ENCODE measurements around the gene AGBL1. TPM values are rescaled to one million over a fixed set of nuclear protein-coding genes. Genes with fewer than 3 reads are reported as not detected.

Gene AGBL1
- total and polyA plus RNA-seq, 4 donors, result 0.08 to 147 (median 4.7) TPM

DNA sequence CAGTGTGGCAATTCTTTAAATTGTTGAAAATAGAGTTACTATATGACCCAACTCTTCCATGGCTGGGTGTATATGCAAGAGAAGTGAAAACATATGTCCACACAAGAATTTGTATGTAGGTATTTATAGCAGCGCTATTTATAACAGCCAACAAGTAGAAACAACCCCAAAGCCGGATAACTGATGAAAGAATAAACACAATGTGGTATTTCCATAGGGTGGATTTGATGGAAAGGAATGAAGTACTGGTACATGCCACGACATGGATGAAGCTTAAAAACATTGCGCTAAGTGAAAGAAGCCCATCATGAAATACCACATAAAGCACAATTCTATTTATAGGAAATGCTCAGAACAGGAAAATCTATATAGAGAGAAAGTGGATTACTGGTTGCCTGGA, 554.5 kb downstream of the AGBL1 start:
- no peak for ATAC-seq (ENCODE audit: insufficient read depth, low FRiP score)
- DNase-seq, result no peak
- Histone ChIP-seq H3K4me1 (ENCODE audit: control insufficient read depth in 5 of 5, insufficient read depth in 5 of 5, low read length in 5 of 5) (peaks cover 0 to 2% (median 0%) of the 10 kb centered on the region in 5 donors), H3K9ac (ENCODE audit: insufficient read depth in 1 of 2, low read length in 2 of 2) (no peak overlapping the region), H3K4me3 (no peak overlapping the region), H3K9me3 (ENCODE audit: control insufficient read depth in 4 of 4, insufficient read depth in 3 of 4, low read length in 3 of 4) (no peaks in the 10 kb centered on the region), H3K27ac (ENCODE audit: low read depth in 1 of 2, low read length in 1 of 2) (no peak overlapping the region), H3K36me3 (ENCODE audit: control insufficient read depth in 4 of 4, insufficient read depth in 4 of 4, low read length in 4 of 4) (no peaks in the 10 kb centered on the region), H3K27me3 (ENCODE audit: control insufficient read depth in 3 of 3, insufficient read depth in 3 of 3, low read length in 2 of 3) (no peaks in the 10 kb centered on the region)
- 84 to 86% methylated on average over 4 of the region's 4 CpGs for WGBS, 2 donors
- TF ChIP-seq, protein P1, sequence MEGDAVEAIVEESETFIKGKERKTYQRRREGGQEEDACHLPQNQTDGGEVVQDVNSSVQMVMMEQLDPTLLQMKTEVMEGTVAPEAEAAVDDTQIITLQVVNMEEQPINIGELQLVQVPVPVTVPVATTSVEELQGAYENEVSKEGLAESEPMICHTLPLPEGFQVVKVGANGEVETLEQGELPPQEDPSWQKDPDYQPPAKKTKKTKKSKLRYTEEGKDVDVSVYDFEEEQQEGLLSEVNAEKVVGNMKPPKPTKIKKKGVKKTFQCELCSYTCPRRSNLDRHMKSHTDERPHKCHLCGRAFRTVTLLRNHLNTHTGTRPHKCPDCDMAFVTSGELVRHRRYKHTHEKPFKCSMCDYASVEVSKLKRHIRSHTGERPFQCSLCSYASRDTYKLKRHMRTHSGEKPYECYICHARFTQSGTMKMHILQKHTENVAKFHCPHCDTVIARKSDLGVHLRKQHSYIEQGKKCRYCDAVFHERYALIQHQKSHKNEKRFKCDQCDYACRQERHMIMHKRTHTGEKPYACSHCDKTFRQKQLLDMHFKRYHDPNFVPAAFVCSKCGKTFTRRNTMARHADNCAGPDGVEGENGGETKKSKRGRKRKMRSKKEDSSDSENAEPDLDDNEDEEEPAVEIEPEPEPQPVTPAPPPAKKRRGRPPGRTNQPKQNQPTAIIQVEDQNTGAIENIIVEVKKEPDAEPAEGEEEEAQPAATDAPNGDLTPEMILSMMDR (IDR thresholded peaks at IDR 0.05; ENCODE audit: control extremely low read depth, extremely low read depth), result no peak

DNA sequence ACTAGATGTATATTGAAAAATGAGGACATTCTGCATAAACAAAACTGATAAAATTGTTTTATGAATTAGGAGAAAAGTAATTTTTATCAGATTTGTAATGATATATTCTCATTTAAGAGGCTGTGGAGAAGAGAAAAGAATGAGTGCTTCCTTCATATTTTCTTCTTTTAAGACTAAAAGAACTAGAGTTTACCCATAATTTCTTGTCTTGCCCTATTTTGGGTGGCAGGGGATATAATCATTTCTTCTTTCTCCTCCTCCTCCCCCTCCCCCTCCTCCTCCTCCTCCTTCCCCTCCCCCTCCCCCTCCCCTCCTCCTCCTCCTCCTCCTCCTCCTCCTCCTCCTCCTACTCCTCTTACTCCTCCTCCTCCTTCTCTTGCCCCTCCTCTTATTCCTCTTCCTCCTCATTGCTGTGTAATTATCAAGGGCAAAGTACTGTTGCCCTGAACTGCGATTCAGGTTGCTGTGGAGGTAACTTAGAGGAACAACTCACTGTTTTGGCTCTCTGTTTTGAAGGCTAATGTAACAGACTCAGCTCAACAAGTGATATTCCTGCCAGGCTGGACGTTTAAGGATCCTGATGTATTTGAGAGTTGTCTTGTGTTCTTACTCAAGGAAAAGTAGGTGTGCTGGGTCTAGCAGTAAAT, 555.4 kb downstream of the AGBL1 start:
- peak in 1 of 3 donors; percentile 11 for DNase-seq
- H3K27me3 ChIP-seq (ENCODE audit: control insufficient read depth in 3 of 3, insufficient read depth in 3 of 3, low read length in 2 of 3), result no peaks in the 10 kb centered on the region

DNA sequence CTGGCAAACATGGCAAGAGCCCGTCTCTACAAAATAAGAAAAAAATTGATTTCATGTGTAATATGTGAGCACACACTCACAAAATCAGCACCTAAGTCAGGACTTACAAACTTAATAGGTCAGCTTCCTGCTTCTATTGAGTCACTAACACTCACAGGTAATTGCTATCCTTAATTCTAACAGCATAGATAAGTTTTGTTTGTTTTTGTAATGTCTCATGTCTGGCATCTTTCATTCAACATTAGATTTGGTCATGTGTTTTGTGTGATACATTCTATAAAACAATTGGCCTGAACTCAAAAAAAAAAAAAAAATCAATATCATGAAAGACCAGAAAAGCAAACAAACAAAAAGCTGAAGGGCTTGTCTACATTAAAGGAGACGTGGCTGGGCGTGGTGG, 564.7 kb downstream of the AGBL1 start:
- Histone ChIP-seq H3K36me3 (ENCODE audit: control insufficient read depth in 4 of 4, insufficient read depth in 4 of 4, low read length in 4 of 4) (no peaks in the 10 kb centered on the region), H3K9ac (ENCODE audit: insufficient read depth in 1 of 2, low read length in 2 of 2) (no peak overlapping the region), H3K4me3 (no peak overlapping the region), H3K27me3 (ENCODE audit: control insufficient read depth in 3 of 3, insufficient read depth in 3 of 3, low read length in 2 of 3) (no peaks in the 10 kb centered on the region), H3K9me3 (ENCODE audit: control insufficient read depth in 4 of 4, insufficient read depth in 3 of 4, low read length in 3 of 4) (no peaks in the 10 kb centered on the region), H3K27ac (ENCODE audit: low read depth in 1 of 2, low read length in 1 of 2) (no peak overlapping the region), H3K4me1 (ENCODE audit: control insufficient read depth in 5 of 5, insufficient read depth in 5 of 5, low read length in 5 of 5) (no peaks in the 10 kb centered on the region)
- TF ChIP-seq, protein P1 (IDR thresholded peaks at IDR 0.05; ENCODE audit: control extremely low read depth, extremely low read depth), result no peak
- no peak for DNase-seq
- ATAC-seq (ENCODE audit: insufficient read depth, low FRiP score), result no peak
- WGBS, 2 donors, result 83 to 85% methylated on average over 3 of the region's 3 CpGs

More for the DNA sequence above, 555.4 kb downstream of the AGBL1 start:
- no peak overlapping the region for H3K9ac ChIP-seq (ENCODE audit: insufficient read depth in 1 of 2, low read length in 2 of 2)
- no peak overlapping the region for H3K27ac ChIP-seq (ENCODE audit: low read depth in 1 of 2, low read length in 1 of 2)
- TF ChIP-seq, protein P1 (IDR thresholded peaks at IDR 0.05; ENCODE audit: control extremely low read depth, extremely low read depth), result no peak
- no peak for ATAC-seq (ENCODE audit: insufficient read depth, low FRiP score)
- no peaks in the 10 kb centered on the region for H3K9me3 ChIP-seq (ENCODE audit: control insufficient read depth in 4 of 4, insufficient read depth in 3 of 4, low read length in 3 of 4)
- no peaks in the 10 kb centered on the region for H3K36me3 ChIP-seq (ENCODE audit: control insufficient read depth in 4 of 4, insufficient read depth in 4 of 4, low read length in 4 of 4)
- H3K4me3 ChIP-seq, result no peak overlapping the region
- H3K4me1 ChIP-seq (ENCODE audit: control insufficient read depth in 5 of 5, insufficient read depth in 5 of 5, low read length in 5 of 5), result no peaks in the 10 kb centered on the region
- WGBS, 2 donors, result 58 to 64% methylated on average over 2 of the region's 2 CpGs
